ENCODE measurements around the gene HOXB8.

Gene HOXB8

GRCh38 chr17:48610282-48611211 is 4.5 kb downstream of the HOXB8 start, which contains the start of gene HOXB7:
Gene HOXB7, minus strand, starts transcription at chr17:48611017. Its CDS starts 99 bp downstream, at chr17:48610918.
- DNase-seq (ENCODE audit: low read depth in 2 of 2) = no peak

GRCh38 chr17:48609759-48610281 is 5.3 kb downstream of the HOXB8 start:
- DNase-seq (ENCODE audit: low read depth in 2 of 2) = no peak

GRCh38 chr17:48609033-48609432 is 6.1 kb downstream of the HOXB8 start:
- no peak for DNase-seq (ENCODE audit: low read depth in 2 of 2)

GRCh38 chr17:48608494-48608834 is 6.6 kb downstream of the HOXB8 start:
- no peak for DNase-seq (ENCODE audit: low read depth in 2 of 2)

GRCh38 chr17:48606892-48607614 is 8.0 kb downstream of the HOXB8 start:
- no peak for DNase-seq (ENCODE audit: low read depth in 2 of 2)

- no peak for DNase-seq (ENCODE audit: low read depth in 2 of 2)
Measured at GRCh38 chr17:48605991-48606891, 8.9 kb downstream of the HOXB8 start.

GRCh38 chr17:48605409-48605919 is 9.6 kb downstream of the HOXB8 start:
- no peak for DNase-seq (ENCODE audit: low read depth in 2 of 2)

GRCh38 chr17:48604770-48605329 is 10.2 kb downstream of the HOXB8 start, which contains the start of gene HOXB6:
Gene HOXB6, minus strand, starts transcription at chr17:48604986. Its CDS starts 6,836 bp downstream, at chr17:48598150.
- DNase-seq (ENCODE audit: low read depth in 2 of 2) = no peak

GRCh38 chr17:48603959-48604769 is 10.9 kb downstream of the HOXB8 start:
- DNase-seq (ENCODE audit: low read depth in 2 of 2) = no peak

GRCh38 chr17:48601539-48602425 is 13.3 kb downstream of the HOXB8 start:
- DNase-seq (ENCODE audit: low read depth in 2 of 2) = no peak

GRCh38 chr17:48601207-48601538 is 13.9 kb downstream of the HOXB8 start:
- no peak for DNase-seq (ENCODE audit: low read depth in 2 of 2)

- DNase-seq (ENCODE audit: low read depth in 2 of 2) = no peak
Measured at GRCh38 chr17:48600244-48601098, 14.6 kb downstream of the HOXB8 start.

- DNase-seq (ENCODE audit: low read depth in 2 of 2) = no peak
Measured at GRCh38 chr17:48599354-48599753, 15.7 kb downstream of the HOXB8 start.

- DNase-seq (ENCODE audit: low read depth in 2 of 2) = no peak
Measured at GRCh38 chr17:48598736-48599135, 16.4 kb downstream of the HOXB8 start.

- DNase-seq (ENCODE audit: low read depth in 2 of 2) = no peak
Measured at GRCh38 chr17:48597778-48598631, 17.1 kb downstream of the HOXB8 start.

GRCh38 chr17:48597528-48597777 is 17.6 kb downstream of the HOXB8 start:
- DNase-seq (ENCODE audit: low read depth in 2 of 2) = no peak

- DNase-seq (ENCODE audit: low read depth in 2 of 2) = no peak
Measured at GRCh38 chr17:48596735-48597527, 18.2 kb downstream of the HOXB8 start.
